ENCODE results near the gene FIP1L1. TPM values are rescaled to one million over a fixed set of nuclear protein-coding genes. Genes with fewer than 3 reads are reported as not detected.
A peak's percentile ranks its signal among the peaks of the same experiment; 100 is the strongest.

FIP1L1 gene
- total RNA-seq, 1 donor from 2014 or later, result 50.9 TPM

GRCh38 chr4:53436251-53436650, 58.8 kb downstream of the FIP1L1 start:
- Histone ChIP-seq H3K27me3 (ENCODE audit: insufficient read depth, low read length) (no peaks in the 10 kb centered on the region), H2AFZ (ENCODE audit: low read depth, low read length) (no peak overlapping the region), H4K20me1 (ENCODE audit: insufficient read depth, low read length) (no peaks in the 10 kb centered on the region), H3K9ac (ENCODE audit: low read length) (no peak overlapping the region), H3K27ac (ENCODE audit: low read depth, low read length) (no peak overlapping the region), H3K79me2 (ENCODE audit: insufficient read depth, low read length) (no peaks in the 10 kb centered on the region), H3K4me3 (ENCODE audit: insufficient read depth, low read depth, low read length) (no peak overlapping the region), H3K4me1 (ENCODE audit: insufficient read depth, low read length) (no peaks in the 10 kb centered on the region), H3K4me2 (ENCODE audit: low read length) (no peak overlapping the region), H3K36me3 (ENCODE audit: insufficient read depth, low read length) (no peaks in the 10 kb centered on the region), H3K9me3 (ENCODE audit: insufficient read depth, low read depth, low read length) (no peaks in the 10 kb centered on the region)
- Mint-ChIP-seq H3K4me3 (ENCODE audit: unreplicated experiment) (no peak overlapping the region), H3K27me3 (ENCODE audit: low read depth, unreplicated experiment) (no peaks in the 10 kb centered on the region), H3K27ac (ENCODE audit: unreplicated experiment) (no peak overlapping the region), H3K9me3 (ENCODE audit: unreplicated experiment) (no peaks in the 10 kb centered on the region), H3K36me3 (ENCODE audit: low read depth, unreplicated experiment) (peaks cover 4% of the 10 kb centered on the region), H3K4me1 (ENCODE audit: low read depth, unreplicated experiment) (no peaks in the 10 kb centered on the region)
- TF ChIP-seq CTCF (IDR thresholded peaks at IDR 0.05; ENCODE audit: insufficient read depth, low read depth, low read length), result no peak
- no peak for TF ChIP-seq EZH2 (IDR thresholded peaks at IDR 0.05; ENCODE audit: insufficient read depth, low read length)
- FAIRE-seq (peak; percentile 62), DNase-seq (ENCODE audit: low read depth) (no peak)

- Mint-ChIP-seq H3K4me1 (ENCODE audit: low read depth, unreplicated experiment) (no peaks in the 10 kb centered on the region), H3K36me3 (ENCODE audit: low read depth, unreplicated experiment) (peaks cover 11% of the 10 kb centered on the region), H3K9me3 (ENCODE audit: unreplicated experiment) (no peaks in the 10 kb centered on the region), H3K4me3 (ENCODE audit: unreplicated experiment) (no peak overlapping the region), H3K27me3 (ENCODE audit: low read depth, unreplicated experiment) (no peaks in the 10 kb centered on the region), H3K27ac (ENCODE audit: unreplicated experiment) (no peak overlapping the region)
- no peaks in the 10 kb centered on the region for H3K79me2 ChIP-seq (ENCODE audit: insufficient read depth, low read length)
- DNase-seq (ENCODE audit: low read depth) (no peak), FAIRE-seq (no peak)
- H3K9me3 ChIP-seq (ENCODE audit: insufficient read depth, low read depth, low read length), result no peaks in the 10 kb centered on the region
- H2AFZ ChIP-seq (ENCODE audit: low read depth, low read length), result no peak overlapping the region
- H3K36me3 ChIP-seq (ENCODE audit: insufficient read depth, low read length), result peaks cover 5% of the 10 kb centered on the region
- no peaks in the 10 kb centered on the region for H3K27me3 ChIP-seq (ENCODE audit: insufficient read depth, low read length)
- no peak overlapping the region for H3K9ac ChIP-seq (ENCODE audit: low read length)
- H3K27ac ChIP-seq (ENCODE audit: low read depth, low read length), result no peak overlapping the region
- H3K4me3 ChIP-seq (ENCODE audit: insufficient read depth, low read depth, low read length), result no peak overlapping the region
- H3K4me2 ChIP-seq (ENCODE audit: low read length), result no peak overlapping the region
- H3K4me1 ChIP-seq (ENCODE audit: insufficient read depth, low read length), result no peaks in the 10 kb centered on the region
- no peaks in the 10 kb centered on the region for H4K20me1 ChIP-seq (ENCODE audit: insufficient read depth, low read length)
- TF ChIP-seq EZH2 (IDR thresholded peaks at IDR 0.05; ENCODE audit: insufficient read depth, low read length) (no peak), CTCF (IDR thresholded peaks at IDR 0.05; ENCODE audit: insufficient read depth, low read depth, low read length) (no peak)
Measured at GRCh38 chr4:53441564-53441963, 64.1 kb downstream of the FIP1L1 start.

- Mint-ChIP-seq H3K4me1 (ENCODE audit: low read depth, unreplicated experiment) (no peaks in the 10 kb centered on the region), H3K27me3 (ENCODE audit: low read depth, unreplicated experiment) (no peaks in the 10 kb centered on the region), H3K27ac (ENCODE audit: unreplicated experiment) (no peak overlapping the region), H3K9me3 (ENCODE audit: unreplicated experiment) (no peaks in the 10 kb centered on the region), H3K36me3 (ENCODE audit: low read depth, unreplicated experiment) (peaks cover 9% of the 10 kb centered on the region), H3K4me3 (ENCODE audit: unreplicated experiment) (no peak overlapping the region)
- Histone ChIP-seq H3K4me1 (ENCODE audit: insufficient read depth, low read length) (no peaks in the 10 kb centered on the region), H2AFZ (ENCODE audit: low read depth, low read length) (no peak overlapping the region), H4K20me1 (ENCODE audit: insufficient read depth, low read length) (no peaks in the 10 kb centered on the region), H3K9me3 (ENCODE audit: insufficient read depth, low read depth, low read length) (no peaks in the 10 kb centered on the region), H3K9ac (ENCODE audit: low read length) (no peak overlapping the region), H3K4me3 (ENCODE audit: insufficient read depth, low read depth, low read length) (no peak overlapping the region), H3K27me3 (ENCODE audit: insufficient read depth, low read length) (no peaks in the 10 kb centered on the region), H3K79me2 (ENCODE audit: insufficient read depth, low read length) (no peaks in the 10 kb centered on the region), H3K4me2 (ENCODE audit: low read length) (no peak overlapping the region), H3K36me3 (ENCODE audit: insufficient read depth, low read length) (peaks cover 5% of the 10 kb centered on the region), H3K27ac (ENCODE audit: low read depth, low read length) (no peak overlapping the region)
- TF ChIP-seq EZH2 (IDR thresholded peaks at IDR 0.05; ENCODE audit: insufficient read depth, low read length) (no peak), CTCF (IDR thresholded peaks at IDR 0.05; ENCODE audit: insufficient read depth, low read depth, low read length) (no peak)
- FAIRE-seq (no peak), DNase-seq (ENCODE audit: low read depth) (no peak)
Measured at GRCh38 chr4:53444954-53445353, 67.5 kb downstream of the FIP1L1 start.

Measured in astrocyte (in vitro differentiated cells and primary cell).